Naive thymus-derived CD8-positive, alpha-beta T cell (primary cell): ENCODE results near the gene TRAPPC12. TPM values are rescaled to one million over a fixed set of nuclear protein-coding genes. Genes with fewer than 3 reads are reported as not detected.

Experiments used
- ATAC-seq, 2 donors: fragments of 150-1000 bp; cut with Tn5 transposase in 1 of 2; sonication (Bioruptor Pico), chemical (Tn5 transposase) in 1 of 2; 1 replicate in 1 of 2; 2 replicates in 1 of 2; pipeline ENCODE4 v1.10.0; 2021; ENCODE audit warnings: mild to moderate bottlenecking in 2 of 2, moderate library complexity in 2 of 2
- POLR2A ChIA-PET: fragments of 350-600 bp; sonication (Branson Sonifier 250); formaldehyde crosslinking; loops from one replicate; lab custom pipeline; 2021; ENCODE audit warnings: antibody characterized with exemption; lab: Charles Lee
- DNase-seq, 10 donors: peaks; one replicate each; pipeline versions ENCODE4 v3.0.0 to v3.0.0-alpha.2; 2020 to 2022
- H3K27ac Mint-ChIP-seq, 10 donors: one replicate each; pipeline ENCODE4 v1.8.0; 2020 to 2022; ENCODE audit warnings: mild to moderate bottlenecking in 10 of 10, mixed read lengths in 10 of 10, moderate library complexity in 4 of 10, inconsistent platforms in 1 of 10
- H3K27me3 Mint-ChIP-seq, 5 donors: one replicate each; pipeline ENCODE4 v1.8.0; 2021 to 2022; ENCODE audit warnings: mixed read lengths in 5 of 5
- H3K36me3 Mint-ChIP-seq, 3 donors: one replicate each; pipeline ENCODE4 v1.8.0; 2020 to 2022; ENCODE audit warnings: mixed read lengths in 3 of 3, mild to moderate bottlenecking in 2 of 3, inconsistent platforms in 1 of 3
- H3K4me1 Mint-ChIP-seq, 4 donors: one replicate each; pipeline ENCODE4 v1.8.0; 2021 to 2022; ENCODE audit warnings: mixed read lengths in 4 of 4
- H3K4me3 Mint-ChIP-seq, 10 donors: one replicate each; pipeline ENCODE4 v1.8.0; 2020 to 2022; ENCODE audit warnings: mild to moderate bottlenecking in 10 of 10, mixed read lengths in 10 of 10, moderate library complexity in 6 of 10, inconsistent platforms in 1 of 10
- H3K9me3 Mint-ChIP-seq, 9 donors: one replicate each; pipeline ENCODE4 v1.8.0; 2020 to 2022; ENCODE audit warnings: mixed read lengths in 9 of 9, mild to moderate bottlenecking in 3 of 9, inconsistent platforms in 1 of 9, moderate library complexity in 1 of 9
- polyA plus RNA-seq, 3 donors: library from polyadenylated mRNA; unstranded; fragments of 300-500 nt; fragmentation: Illumina TruSeq; gene quantifications; one replicate each; pipeline ENCODE4 v1.2.3, GENCODE V29; 2021
- total RNA-seq, 8 experiments: library from RNA in 2 of 8; stranded (reverse) in 2 of 8; gene quantifications; one replicate each; pipeline ENCODE4 v1.2.3 and lab custom pipeline; 2021 to 2026

Gene TRAPPC12
- total and polyA plus RNA-seq, 5 experiments from 2014 or later, result 23.8 to 162 (median 44.0) TPM

GRCh38 chr2:3481736-3482362 lies 102.4 kb downstream of the TRAPPC12 start:
- H3K4me3 Mint-ChIP-seq, result no peak overlapping the region
- H3K4me1 Mint-ChIP-seq, result peaks cover 0 to 15% (median under 1%) of the 10 kb centered on the region in 4 donors
- peak in 1 of 10 donors; percentile 19 for DNase-seq
- no peaks in the 10 kb centered on the region for H3K27me3 Mint-ChIP-seq
- no peak for ATAC-seq
- POLR2A ChIA-PET, result interaction anchor here (0.9 kb wide), 1 partner anchor 35 kb away, joined by 3 read pairs; no protein-coding TSS in a partner anchor
- H3K27ac Mint-ChIP-seq, result peak overlapping the region in 7 of 10 donors; percentile 44 to 82 (median 50)
- peaks cover 0 to 26% (median 5%) of the 10 kb centered on the region in 3 donors for H3K36me3 Mint-ChIP-seq
- H3K9me3 Mint-ChIP-seq, result no peaks in the 10 kb centered on the region

- Mint-ChIP-seq H3K9me3 (no peaks in the 10 kb centered on the region), H3K36me3 (peaks cover 0 to 25% (median 8%) of the 10 kb centered on the region in 3 donors), H3K4me1 (peaks cover 0 to 15% (median under 1%) of the 10 kb centered on the region in 4 donors), H3K27me3 (no peaks in the 10 kb centered on the region), H3K4me3 (no peak overlapping the region), H3K27ac (peak overlapping the region in 3 of 10 donors; percentile 44 to 82 (median 49))
- POLR2A ChIA-PET, result no interaction called here
- ATAC-seq, result no peak
- DNase-seq, result peak in 1 of 10 donors; percentile 55
Observed at GRCh38 chr2:3482363-3482821, 102.9 kb downstream of the TRAPPC12 start.

GRCh38 chr2:3483227-3483985 lies 103.9 kb downstream of the TRAPPC12 start:
- POLR2A ChIA-PET, result no interaction called here
- no peaks in the 10 kb centered on the region for H3K27me3 Mint-ChIP-seq
- H3K4me3 Mint-ChIP-seq, result peak overlapping the region in 7 of 10 donors; percentile 9 to 57 (median 47)
- ATAC-seq (peak; percentile 73 to 87), DNase-seq (peak in 6 of 10 donors; percentile 7 to 68 (median 24))
- no peaks in the 10 kb centered on the region for H3K9me3 Mint-ChIP-seq
- H3K36me3 Mint-ChIP-seq, result peaks cover 0 to 18% (median 6%) of the 10 kb centered on the region in 3 donors
- H3K4me1 Mint-ChIP-seq, result peaks cover 0 to 15% (median under 1%) of the 10 kb centered on the region in 4 donors
- peak overlapping the region in 2 of 10 donors; percentile 18 to 59 for H3K27ac Mint-ChIP-seq

GRCh38 chr2:3483986-3484960 lies 104.8 kb downstream of the TRAPPC12 start:
- Mint-ChIP-seq H3K4me3 (no peak overlapping the region), H3K4me1 (peaks cover 0 to 15% (median under 1%) of the 10 kb centered on the region in 4 donors), H3K27me3 (no peaks in the 10 kb centered on the region), H3K36me3 (peaks cover 0 to 13% (median 6%) of the 10 kb centered on the region in 3 donors), H3K27ac (peak overlapping the region in 1 of 10 donors; percentile 29), H3K9me3 (no peaks in the 10 kb centered on the region)
- no peak for ATAC-seq
- POLR2A ChIA-PET, result no interaction called here
- peak in 1 of 10 donors; percentile 41 for DNase-seq

- peaks cover 0 to 15% (median under 1%) of the 10 kb centered on the region in 4 donors for H3K4me1 Mint-ChIP-seq
- no peaks in the 10 kb centered on the region for H3K27me3 Mint-ChIP-seq
- peaks cover 0 to 6% (median 2%) of the 10 kb centered on the region in 3 donors for H3K36me3 Mint-ChIP-seq
- H3K4me3 Mint-ChIP-seq, result no peak overlapping the region
- no peaks in the 10 kb centered on the region for H3K9me3 Mint-ChIP-seq
- POLR2A ChIA-PET, result no interaction called here
- no peak for ATAC-seq
- DNase-seq, result peak in 1 of 10 donors; percentile 41
- peak overlapping the region in 2 of 10 donors; percentile 60 to 71 for H3K27ac Mint-ChIP-seq
Observed at GRCh38 chr2:3485166-3485565, 105.7 kb downstream of the TRAPPC12 start.

GRCh38 chr2:3486047-3487027 lies 106.8 kb downstream of the TRAPPC12 start:
- no peak for ATAC-seq
- peak overlapping the region in 1 of 10 donors; percentile 71 for H3K27ac Mint-ChIP-seq
- no peak overlapping the region for H3K4me3 Mint-ChIP-seq
- H3K36me3 Mint-ChIP-seq, result peaks cover 0 to 6% (median 2%) of the 10 kb centered on the region in 3 donors
- POLR2A ChIA-PET, result interaction anchor here (0.6 kb wide), 1 partner anchor 21 kb away, joined by 3 read pairs; no protein-coding TSS in a partner anchor
- peak in 1 of 10 donors; percentile 59 for DNase-seq
- H3K9me3 Mint-ChIP-seq, result no peaks in the 10 kb centered on the region
- peaks cover 0 to 12% (median 0%) of the 10 kb centered on the region in 4 donors for H3K4me1 Mint-ChIP-seq
- H3K27me3 Mint-ChIP-seq, result no peaks in the 10 kb centered on the region

GRCh38 chr2:3487028-3487425 lies 107.5 kb downstream of the TRAPPC12 start:
- Mint-ChIP-seq H3K9me3 (no peaks in the 10 kb centered on the region), H3K4me1 (peaks cover 0 to 7% (median under 1%) of the 10 kb centered on the region in 4 donors), H3K27me3 (no peaks in the 10 kb centered on the region), H3K36me3 (peaks cover 0 to 6% (median 2%) of the 10 kb centered on the region in 3 donors), H3K27ac (peak overlapping the region in 1 of 10 donors; percentile 83), H3K4me3 (no peak overlapping the region)
- ATAC-seq (no peak), DNase-seq (peak in 1 of 10 donors; percentile 21)
- POLR2A ChIA-PET, result interaction anchor here (0.6 kb wide), 1 partner anchor 21 kb away, joined by 3 read pairs; no protein-coding TSS in a partner anchor

- ATAC-seq (no peak), DNase-seq (no peak)
- POLR2A ChIA-PET, result interaction anchor here (0.6 kb wide), 1 partner anchor 20 kb away, joined by 3 read pairs; no protein-coding TSS in a partner anchor
- no peak overlapping the region for H3K4me3 Mint-ChIP-seq
- peaks cover 0 to 6% (median 2%) of the 10 kb centered on the region in 3 donors for H3K36me3 Mint-ChIP-seq
- no peaks in the 10 kb centered on the region for H3K27me3 Mint-ChIP-seq
- H3K27ac Mint-ChIP-seq, result peak overlapping the region in 1 of 10 donors; percentile 83
- H3K4me1 Mint-ChIP-seq, result peaks cover 0 to 6% (median under 1%) of the 10 kb centered on the region in 4 donors
- no peaks in the 10 kb centered on the region for H3K9me3 Mint-ChIP-seq
Observed at GRCh38 chr2:3487432-3487831, 107.9 kb downstream of the TRAPPC12 start.

GRCh38 chr2:3488061-3488531 lies 108.6 kb downstream of the TRAPPC12 start:
- POLR2A ChIA-PET, result no interaction called here
- DNase-seq (peak in 1 of 10 donors; percentile 44), ATAC-seq (no peak)
- Mint-ChIP-seq H3K36me3 (peaks cover 0 to 6% (median 2%) of the 10 kb centered on the region in 3 donors), H3K27me3 (no peaks in the 10 kb centered on the region), H3K27ac (peak overlapping the region in 1 of 10 donors; percentile 25), H3K4me3 (no peak overlapping the region), H3K4me1 (peaks cover 0 to 6% (median under 1%) of the 10 kb centered on the region in 4 donors), H3K9me3 (no peaks in the 10 kb centered on the region)

GRCh38 chr2:3488855-3489763 lies 109.6 kb downstream of the TRAPPC12 start:
- H3K27me3 Mint-ChIP-seq, result no peaks in the 10 kb centered on the region
- peak overlapping the region in 3 of 10 donors; percentile 11 to 25 (median 24) for H3K27ac Mint-ChIP-seq
- no peaks in the 10 kb centered on the region for H3K9me3 Mint-ChIP-seq
- H3K36me3 Mint-ChIP-seq, result peaks cover 0 to 6% (median 2%) of the 10 kb centered on the region in 3 donors
- DNase-seq, result peak in 1 of 10 donors; percentile 34
- ATAC-seq, result no peak
- peaks cover 0 to 8% (median under 1%) of the 10 kb centered on the region in 4 donors for H3K4me1 Mint-ChIP-seq
- no peak overlapping the region for H3K4me3 Mint-ChIP-seq
- POLR2A ChIA-PET, result no interaction called here
